Activated CD4-positive, CD25-positive, alpha-beta regulatory T cell treated with anti-CD3 and anti-CD28 coated beads, Interleukin-2, amount 50 U/mL, for 16 hours (primary cell): ENCODE data around the gene GATAD2A.
A peak's percentile ranks its signal among the peaks of the same experiment; 100 is the strongest.

Source experiments
- DNase-seq: peaks from one replicate; pipeline ENCODE4 v3.0.0-alpha.2; 2020; ENCODE audit warnings: low read depth, low spot score

Gene GATAD2A

DNA sequence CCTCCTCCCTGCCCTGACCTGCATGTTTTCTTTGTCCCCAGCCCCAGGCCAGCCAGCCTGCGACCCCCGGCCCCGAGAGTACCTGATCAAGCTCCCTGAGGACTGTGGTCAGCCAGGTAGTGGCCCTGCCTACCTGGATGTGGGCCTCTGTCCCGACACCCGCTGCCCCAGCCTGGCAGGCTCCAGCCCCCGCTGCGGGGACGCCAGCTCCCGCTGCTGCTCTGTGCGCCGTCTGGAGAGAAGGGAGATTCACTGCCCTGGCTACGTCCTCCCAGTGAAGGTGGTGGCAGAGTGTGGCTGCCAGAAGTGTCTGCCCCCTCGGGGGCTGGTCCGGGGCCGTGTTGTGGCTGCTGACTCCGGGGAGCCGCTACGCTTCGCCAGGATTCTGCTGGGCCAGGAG lies 138.2 kb downstream of the GATAD2A start:
- no peak for DNase-seq

GRCh38 chr19:19544257-19544953 lies 138.9 kb downstream of the GATAD2A start:
- no peak for DNase-seq

DNA sequence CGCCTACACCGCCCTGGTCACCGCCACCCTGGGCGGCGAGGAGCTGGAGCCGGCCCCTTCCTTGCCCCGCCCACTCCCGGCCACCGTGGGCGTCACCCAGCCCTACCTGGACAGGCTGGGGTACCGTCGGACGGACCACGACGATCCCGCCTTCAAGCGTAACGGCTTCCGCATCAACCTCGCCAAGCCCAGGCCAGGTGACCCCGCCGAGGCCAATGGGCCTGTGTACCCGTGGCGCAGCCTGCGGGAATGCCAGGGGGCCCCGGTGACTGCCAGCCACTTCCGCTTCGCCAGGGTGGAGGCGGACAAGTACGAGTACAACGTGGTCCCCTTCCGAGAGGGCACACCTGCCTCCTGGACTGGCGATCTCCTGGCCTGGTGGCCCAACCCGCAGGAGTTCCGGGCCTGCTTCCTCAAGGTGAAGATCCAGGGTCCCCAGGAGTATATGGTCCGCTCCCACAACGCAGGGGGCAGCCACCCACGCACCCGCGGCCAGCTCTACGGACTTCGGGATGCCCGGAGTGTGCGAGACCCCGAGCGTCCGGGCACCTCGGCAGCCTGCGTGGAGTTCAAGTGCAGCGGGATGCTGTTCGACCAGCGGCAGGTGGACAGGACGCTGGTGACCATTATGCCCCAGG lies 139.6 kb downstream of the GATAD2A start:
- DNase-seq, result no peak

GRCh38 chr19:19545707-19546106 lies 140.2 kb downstream of the GATAD2A start:
- no peak for DNase-seq

GRCh38 chr19:19546751-19547162 lies 141.3 kb downstream of the GATAD2A start:
- no peak for DNase-seq

DNA sequence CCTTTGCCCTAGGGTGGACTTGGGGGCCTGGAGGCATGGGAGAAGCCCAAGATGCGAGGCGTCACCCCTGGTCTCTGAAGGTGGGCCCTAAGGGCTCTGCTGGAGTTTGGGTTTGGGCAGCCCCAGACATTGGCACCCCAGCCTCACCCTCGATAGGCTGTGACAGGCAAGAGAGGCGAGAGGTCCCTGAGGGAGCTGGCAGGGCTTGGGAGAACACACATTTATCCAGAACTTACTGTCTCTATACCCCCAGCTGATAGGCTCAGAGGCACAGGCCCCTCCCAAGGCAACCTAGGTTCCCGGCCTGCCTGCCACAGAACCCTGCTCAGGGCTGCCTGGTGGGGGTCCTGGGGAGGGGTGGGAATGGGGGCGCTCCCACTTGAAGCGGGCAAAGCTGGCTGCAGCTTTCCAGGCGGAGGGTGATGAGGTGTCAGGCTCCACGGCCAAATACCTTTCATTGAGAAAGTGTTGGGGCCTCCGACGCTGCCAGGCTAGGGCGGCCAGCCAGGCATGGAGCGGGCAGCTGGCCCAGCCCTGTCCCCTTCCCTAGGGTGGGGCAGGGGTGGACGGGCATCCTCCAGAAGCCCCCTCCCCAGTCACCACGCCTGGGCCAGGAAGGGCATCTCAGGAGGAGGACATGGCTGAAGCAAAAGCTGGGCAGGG lies 142.3 kb downstream of the GATAD2A start:
- no peak for DNase-seq

DNA sequence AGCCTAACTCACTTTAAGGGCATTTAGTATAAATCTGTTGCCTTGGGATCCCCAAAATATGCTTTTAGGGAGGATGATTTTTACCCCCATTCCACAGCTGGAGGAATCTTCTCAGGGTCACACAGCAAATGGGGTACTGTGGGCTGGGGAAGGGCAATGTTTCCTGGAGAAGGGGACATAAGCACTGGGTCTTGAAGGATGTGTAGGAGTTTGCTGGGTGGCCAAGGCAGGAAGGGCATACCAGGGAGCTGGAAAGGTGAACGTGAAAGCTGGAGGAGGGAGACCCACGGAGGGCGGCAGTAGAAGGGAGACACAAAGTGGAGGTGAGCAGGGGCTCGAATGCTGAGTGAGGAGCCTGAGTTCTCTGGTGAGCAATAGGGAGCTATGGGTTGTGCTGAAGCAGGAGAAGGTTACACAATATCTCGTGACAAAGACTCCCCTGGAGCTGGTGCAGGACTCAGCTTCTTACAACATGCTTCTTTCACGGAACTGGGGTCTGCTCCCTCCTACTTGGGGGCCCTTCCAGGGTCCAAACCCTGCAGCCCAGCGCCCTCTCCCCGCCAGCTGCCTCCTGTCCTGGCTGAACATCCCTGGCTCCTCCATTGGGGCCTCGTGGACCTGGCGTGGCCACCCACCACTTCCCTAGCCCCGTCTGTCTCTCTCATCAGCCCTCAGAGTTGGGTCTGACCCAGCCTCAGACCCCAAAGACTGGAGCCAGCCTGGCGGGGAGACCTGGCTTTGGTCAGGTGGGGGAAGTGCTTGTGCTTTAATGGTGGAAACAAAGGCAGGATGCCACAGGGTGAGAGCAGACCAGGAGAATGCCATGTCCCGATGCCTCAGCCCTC lies 143.7 kb downstream of the GATAD2A start:
- DNase-seq, result no peak

- no peak for DNase-seq
Observed at GRCh38 chr19:19549804-19550464, 144.5 kb downstream of the GATAD2A start.

GRCh38 chr19:19550485-19550929 lies 145.0 kb downstream of the GATAD2A start:
- DNase-seq, result no peak

DNA sequence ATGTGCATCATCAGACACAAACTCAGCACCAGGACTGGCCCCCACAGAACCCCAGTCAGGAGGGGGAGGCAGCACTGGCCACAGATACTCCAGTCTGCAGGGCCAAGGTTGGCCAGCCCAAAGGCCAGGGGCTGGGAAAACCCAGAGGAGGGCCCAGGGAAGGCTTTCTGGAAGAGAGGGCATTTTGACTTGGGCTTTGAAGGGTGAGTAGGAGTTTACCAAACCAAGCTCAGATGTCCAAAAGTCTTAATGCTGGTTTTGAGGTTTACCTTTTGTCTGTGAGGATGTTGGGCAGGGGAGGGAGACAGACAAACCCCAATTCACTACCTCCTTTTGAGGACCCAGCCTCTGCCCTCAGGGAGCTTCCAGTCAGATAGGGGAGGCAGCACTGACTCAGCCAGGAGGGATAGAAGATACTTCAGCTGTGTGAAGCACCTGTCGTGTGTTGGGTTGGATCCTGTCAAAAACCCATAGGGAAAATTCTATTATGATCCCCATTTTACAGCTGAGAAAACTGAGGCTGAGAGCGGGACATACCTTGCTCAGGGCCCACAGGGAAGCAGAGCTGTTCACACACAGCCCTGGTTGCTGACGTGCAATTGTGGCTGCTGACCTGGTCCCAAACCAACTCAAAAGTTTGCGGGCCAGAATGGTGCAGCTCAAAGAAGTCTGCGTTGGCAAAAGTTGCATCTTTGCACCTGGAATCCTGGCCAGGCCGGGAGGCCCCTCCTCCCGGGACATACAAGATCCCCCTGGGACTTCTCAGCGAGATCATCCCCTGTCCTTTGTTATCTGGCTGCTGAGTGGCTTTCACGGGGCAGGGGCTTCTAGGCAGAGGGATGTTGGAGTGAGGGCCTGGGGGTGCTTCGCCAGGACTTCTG lies 145.7 kb downstream of the GATAD2A start:
- DNase-seq, result no peak

DNA sequence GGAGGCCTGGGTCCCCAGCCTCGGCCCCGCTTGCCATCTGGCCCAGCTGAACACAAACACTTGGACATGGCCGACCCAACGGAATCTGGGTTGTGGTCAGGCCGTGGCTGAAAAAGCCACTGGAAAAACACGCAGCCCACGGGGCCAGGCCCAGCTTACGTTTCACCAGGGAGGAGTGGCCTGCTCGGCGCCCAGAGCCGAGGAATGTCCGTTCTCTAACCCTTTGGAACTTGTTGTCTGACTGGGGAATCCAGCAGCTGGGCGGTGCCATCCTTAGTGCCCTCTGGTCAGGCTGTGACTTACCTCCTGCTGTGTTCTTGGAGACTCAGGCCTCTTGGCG lies 146.3 kb downstream of the GATAD2A start:
- DNase-seq, result no peak

DNA sequence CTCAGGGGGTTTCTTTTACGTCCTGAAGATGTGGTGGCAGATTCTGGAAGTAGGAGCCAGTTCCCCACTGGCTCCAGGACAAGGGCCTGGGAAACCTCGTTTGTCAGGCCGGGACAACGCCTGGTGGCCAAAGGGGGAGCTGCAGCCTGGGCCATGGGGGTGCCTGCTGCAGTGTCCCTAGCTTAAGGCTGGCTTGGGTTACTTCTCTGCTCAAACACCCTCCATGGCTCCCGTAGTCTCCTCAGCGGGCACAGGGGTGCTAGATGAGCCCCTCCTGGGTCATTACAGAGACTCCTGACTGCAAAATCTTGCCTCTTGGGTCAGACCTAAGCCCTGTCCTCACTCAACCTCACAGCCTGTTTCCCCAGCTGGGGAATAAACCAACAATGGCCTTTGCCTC lies 147.3 kb downstream of the GATAD2A start:
- DNase-seq, result no peak

GRCh38 chr19:19553670-19554069 lies 148.2 kb downstream of the GATAD2A start:
- DNase-seq, result no peak

GRCh38 chr19:19554074-19555023 lies 148.9 kb downstream of the GATAD2A start:
- DNase-seq, result peak; percentile 36

GRCh38 chr19:19558055-19558454 lies 152.6 kb downstream of the GATAD2A start:
- no peak for DNase-seq
